GM19455 (cell line): ENCODE results near the gene APOBEC2.

Source experiments
- ATAC-seq: cut with Tn5 transposase; IDR thresholded peaks from one replicate; pipeline ENCODE4 v1.9.1; 2021; ENCODE audit not compliant: unreplicated experiment

The APOBEC2 gene

GRCh38 chr6:41037107-41037900 lies 15.7 kb upstream of the APOBEC2 start:
- no peak for ATAC-seq

GRCh38 chr6:41038205-41038604 lies 14.8 kb upstream of the APOBEC2 start:
- no peak for ATAC-seq

- no peak for ATAC-seq
Observed at GRCh38 chr6:41039060-41039998, 13.7 kb upstream of the APOBEC2 start, which contains the start of gene UNC5CL. Gene UNC5CL, minus strand, starts transcription at chr6:41039221. Its CDS starts 4,147 bp downstream, at chr6:41035074.

- ATAC-seq = no peak
Observed at GRCh38 chr6:41040101-41040939, 12.7 kb upstream of the APOBEC2 start.

- no peak for ATAC-seq
Observed at GRCh38 chr6:41040940-41041536, 12.0 kb upstream of the APOBEC2 start.

GRCh38 chr6:41042226-41043055 lies 10.6 kb upstream of the APOBEC2 start, which contains the start of gene TSPO2:
Gene TSPO2, plus strand, starts transcription at chr6:41042467. Its CDS starts 519 bp downstream, at chr6:41042986.
- ATAC-seq = no peak

- no peak for ATAC-seq
Observed at GRCh38 chr6:41043151-41043550, 9.9 kb upstream of the APOBEC2 start.

- ATAC-seq = no peak
Observed at GRCh38 chr6:41045664-41046063, 7.3 kb upstream of the APOBEC2 start.

GRCh38 chr6:41046084-41046483 lies 6.9 kb upstream of the APOBEC2 start:
- ATAC-seq = no peak

GRCh38 chr6:41047306-41047705 lies 5.7 kb upstream of the APOBEC2 start:
- no peak for ATAC-seq

- no peak for ATAC-seq
Observed at GRCh38 chr6:41047745-41048732, 5.0 kb upstream of the APOBEC2 start.

- no peak for ATAC-seq
Observed at GRCh38 chr6:41049521-41049920, 3.5 kb upstream of the APOBEC2 start.

GRCh38 chr6:41049955-41050354 lies 3.0 kb upstream of the APOBEC2 start:
- ATAC-seq = no peak

- ATAC-seq = no peak
Observed at GRCh38 chr6:41050536-41050935, 2.5 kb upstream of the APOBEC2 start.

- no peak for ATAC-seq
Observed at GRCh38 chr6:41051873-41052272, 1.1 kb upstream of the APOBEC2 start.

GRCh38 chr6:41054511-41054910 lies 1.5 kb downstream of the APOBEC2 start:
- ATAC-seq = no peak

GRCh38 chr6:41055149-41055548 lies 2.1 kb downstream of the APOBEC2 start:
- ATAC-seq = no peak

GRCh38 chr6:41056768-41057490 lies 3.9 kb downstream of the APOBEC2 start:
- ATAC-seq = no peak
